GM12874 (cell line): ENCODE measurements around the gene URM1.

Experiments
- TF ChIP-seq, protein P1 (sequence below): IDR thresholded peaks from 2 replicates; pipeline ENCODE4 v1.5.1; 2011; ENCODE audit warnings: low read depth, mild to moderate bottlenecking, control low read depth, low read length, moderate library complexity; ENCODE audit not compliant: insufficient read depth

URM1 gene

DNA sequence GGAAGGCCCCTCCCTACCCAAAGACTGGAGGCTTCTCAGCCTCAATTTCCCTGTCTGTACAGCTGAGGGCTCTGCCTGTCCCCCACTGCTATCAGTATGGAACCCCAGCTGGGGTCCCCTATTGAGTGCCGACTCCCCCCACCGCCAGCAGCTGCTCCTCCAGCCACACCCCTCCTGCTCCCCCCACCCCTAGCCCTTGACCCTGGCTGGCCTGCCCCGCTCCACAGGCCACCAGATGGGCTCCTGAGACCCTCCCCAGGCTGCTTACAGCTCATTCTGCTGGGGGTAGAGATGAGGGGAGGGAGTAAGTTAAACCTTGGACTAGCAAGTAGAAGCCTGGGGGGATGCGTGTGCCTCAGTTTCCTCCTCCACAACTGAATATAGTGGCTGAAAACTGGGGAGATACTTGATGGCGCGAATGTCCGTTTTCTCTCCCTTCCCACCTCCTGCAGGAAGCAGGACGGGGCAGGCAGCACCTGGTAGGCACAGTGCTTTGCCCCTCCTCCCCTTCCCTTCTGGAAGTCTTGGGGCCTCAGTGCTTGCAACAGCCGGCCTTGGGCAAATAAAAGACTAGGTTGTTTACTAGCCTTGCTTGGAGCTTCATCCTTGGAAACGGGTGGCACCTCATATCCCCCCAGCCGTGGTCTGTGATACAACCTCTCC lies 19.1 kb downstream of the URM1 start:
- TF ChIP-seq, protein P1, sequence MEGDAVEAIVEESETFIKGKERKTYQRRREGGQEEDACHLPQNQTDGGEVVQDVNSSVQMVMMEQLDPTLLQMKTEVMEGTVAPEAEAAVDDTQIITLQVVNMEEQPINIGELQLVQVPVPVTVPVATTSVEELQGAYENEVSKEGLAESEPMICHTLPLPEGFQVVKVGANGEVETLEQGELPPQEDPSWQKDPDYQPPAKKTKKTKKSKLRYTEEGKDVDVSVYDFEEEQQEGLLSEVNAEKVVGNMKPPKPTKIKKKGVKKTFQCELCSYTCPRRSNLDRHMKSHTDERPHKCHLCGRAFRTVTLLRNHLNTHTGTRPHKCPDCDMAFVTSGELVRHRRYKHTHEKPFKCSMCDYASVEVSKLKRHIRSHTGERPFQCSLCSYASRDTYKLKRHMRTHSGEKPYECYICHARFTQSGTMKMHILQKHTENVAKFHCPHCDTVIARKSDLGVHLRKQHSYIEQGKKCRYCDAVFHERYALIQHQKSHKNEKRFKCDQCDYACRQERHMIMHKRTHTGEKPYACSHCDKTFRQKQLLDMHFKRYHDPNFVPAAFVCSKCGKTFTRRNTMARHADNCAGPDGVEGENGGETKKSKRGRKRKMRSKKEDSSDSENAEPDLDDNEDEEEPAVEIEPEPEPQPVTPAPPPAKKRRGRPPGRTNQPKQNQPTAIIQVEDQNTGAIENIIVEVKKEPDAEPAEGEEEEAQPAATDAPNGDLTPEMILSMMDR, result no peak

- TF ChIP-seq, protein P1, result no peak
Observed at GRCh38 chr9:128390813-128391711, 19.9 kb downstream of the URM1 start.

DNA sequence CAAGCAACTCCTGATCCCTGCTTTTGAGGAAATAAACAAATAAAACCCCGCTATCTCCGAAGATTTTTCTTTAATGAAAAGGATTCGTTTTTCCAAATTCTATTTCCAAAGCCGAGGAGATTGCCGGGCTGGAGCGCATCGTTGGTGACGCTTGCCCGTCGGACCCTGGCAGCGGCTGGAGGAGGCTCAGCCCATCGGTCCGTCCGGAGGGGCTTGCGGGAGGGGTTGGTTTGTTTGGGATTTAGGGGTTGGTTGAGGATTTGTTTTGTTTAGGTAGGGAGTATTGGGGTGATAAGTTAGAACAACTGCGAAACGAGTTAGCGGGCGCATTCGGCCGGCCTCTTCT lies 20.8 kb downstream of the URM1 start:
- TF ChIP-seq, protein P1, result no peak

GRCh38 chr9:128392302-128393144 lies 21.3 kb downstream of the URM1 start:
- TF ChIP-seq, protein P1, result no peak

DNA sequence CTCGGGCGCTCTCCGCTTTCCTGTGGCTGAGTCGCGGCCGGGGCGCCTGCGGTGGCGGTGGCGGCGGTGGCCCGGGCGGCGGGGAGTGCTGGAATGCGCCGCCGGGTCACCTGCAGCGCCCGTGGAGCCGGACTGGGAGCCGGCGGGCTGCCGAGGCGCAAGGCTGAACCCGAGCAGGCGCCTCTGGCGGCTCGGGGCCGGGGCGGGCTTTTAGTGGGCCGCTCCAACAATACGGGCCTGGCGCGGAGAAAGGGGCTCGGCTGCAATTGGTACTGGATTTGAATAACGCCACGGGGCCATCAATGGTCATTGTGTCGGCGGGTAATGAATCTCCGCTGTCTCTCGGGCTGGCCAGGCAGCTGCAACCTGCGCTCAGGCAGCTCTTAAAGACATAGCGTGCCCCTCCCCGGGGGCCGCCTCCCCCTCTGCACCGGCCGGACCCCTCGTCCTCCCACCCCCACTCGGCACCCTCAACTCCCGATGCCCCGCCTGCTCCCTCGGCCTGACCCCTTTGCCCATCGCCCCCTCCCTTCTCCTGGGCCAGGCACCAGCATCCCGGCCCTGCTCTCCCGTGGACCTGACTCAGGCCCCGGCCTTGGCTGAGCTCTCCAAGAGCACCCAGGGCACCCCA lies 22.1 kb downstream of the URM1 start:
- TF ChIP-seq, protein P1, result no peak

DNA sequence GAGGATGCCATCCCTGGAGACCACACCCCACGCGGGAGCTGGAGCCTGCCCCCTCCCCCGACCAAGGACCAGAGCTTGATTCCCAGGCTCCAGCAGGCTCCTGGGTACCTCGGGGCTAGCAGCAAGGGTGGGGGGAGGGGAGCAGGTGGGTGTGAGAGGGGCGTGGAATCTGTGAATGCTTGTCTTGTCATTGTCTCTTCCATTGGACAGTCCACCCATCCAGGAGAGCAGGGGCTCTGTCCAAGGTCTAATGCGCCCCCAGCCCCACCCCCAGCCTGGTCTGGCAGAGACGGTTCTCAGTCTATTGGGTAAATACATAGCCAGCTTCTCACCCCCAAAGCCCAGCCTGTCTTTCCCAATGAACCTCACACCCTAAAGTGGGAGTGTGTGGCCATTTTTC lies 22.8 kb downstream of the URM1 start:
- TF ChIP-seq, protein P1, result no peak
